HG03139 (cell line): ENCODE data around the gene SLC10A7.
A peak's percentile ranks its signal among the peaks of the same experiment; 100 is the strongest.
"Not testable (repeated sequence)": the region's sequence is repeated elsewhere in the genome, so short reads cannot be mapped to it uniquely, and the experiment has no call there.

Experiments
- ATAC-seq: cut with Tn5 transposase; IDR thresholded peaks from one replicate; pipeline ENCODE4 v1.9.1; 2021; ENCODE audit not compliant: unreplicated experiment

The SLC10A7 gene

DNA sequence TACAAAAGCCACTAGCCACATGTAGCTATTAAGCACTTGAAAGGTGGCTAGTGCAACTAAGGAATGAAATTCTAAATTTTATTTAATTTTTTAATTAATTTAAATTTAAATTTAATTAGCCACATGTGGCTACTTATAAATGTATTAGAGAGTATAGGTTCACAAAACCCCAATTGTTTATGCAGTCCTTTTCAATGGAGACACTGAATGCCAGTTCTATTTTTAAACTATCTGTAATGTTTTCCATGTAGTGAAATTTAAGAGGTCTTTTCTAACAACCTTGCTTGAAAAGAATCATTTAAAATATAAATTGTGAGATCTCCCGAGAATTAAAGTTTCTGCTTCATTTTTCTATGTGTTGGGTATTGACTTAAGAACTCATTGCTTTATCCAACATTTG, 154.4 kb downstream of the SLC10A7 start:
- no peak for ATAC-seq

DNA sequence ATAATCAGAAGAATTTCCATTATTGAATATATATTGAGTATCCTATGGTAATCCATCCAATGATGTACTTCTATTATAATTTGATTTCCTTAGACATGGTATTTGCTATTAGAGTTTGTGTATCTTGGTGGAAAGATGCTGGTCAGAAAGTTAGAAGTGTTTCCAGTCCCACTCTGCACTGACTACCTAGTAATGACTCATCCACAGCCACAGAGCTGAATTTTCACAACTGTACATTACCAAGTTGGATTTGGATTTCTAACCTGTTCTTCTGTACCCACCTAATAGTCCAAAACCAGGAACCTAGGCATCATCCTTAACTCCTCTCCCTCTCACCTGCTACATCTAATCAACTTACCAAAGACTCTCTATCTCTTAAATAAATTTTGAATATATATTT, 162.0 kb downstream of the SLC10A7 start:
- ATAC-seq: no peak

DNA sequence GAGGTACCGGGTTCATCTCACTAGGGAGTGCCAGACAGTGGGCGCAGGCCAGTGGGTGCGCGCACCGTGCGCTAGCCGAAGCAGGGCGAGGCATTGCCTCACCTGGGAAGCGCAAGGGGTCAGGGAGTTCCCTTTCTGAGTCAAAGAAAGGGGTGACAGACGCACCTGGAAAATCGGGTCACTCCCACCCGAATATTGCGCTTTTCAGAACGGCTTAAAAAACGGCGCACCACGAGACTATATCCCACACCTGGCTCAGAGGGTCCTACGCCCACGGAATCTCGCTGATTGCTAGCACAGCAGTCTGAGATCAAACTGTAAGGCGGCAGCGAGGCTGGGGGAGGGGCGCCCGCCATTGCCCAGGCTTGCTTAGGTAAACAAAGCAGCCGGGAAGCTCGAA, 171.6 kb downstream of the SLC10A7 start:
- not testable (repeated sequence) for ATAC-seq

DNA sequence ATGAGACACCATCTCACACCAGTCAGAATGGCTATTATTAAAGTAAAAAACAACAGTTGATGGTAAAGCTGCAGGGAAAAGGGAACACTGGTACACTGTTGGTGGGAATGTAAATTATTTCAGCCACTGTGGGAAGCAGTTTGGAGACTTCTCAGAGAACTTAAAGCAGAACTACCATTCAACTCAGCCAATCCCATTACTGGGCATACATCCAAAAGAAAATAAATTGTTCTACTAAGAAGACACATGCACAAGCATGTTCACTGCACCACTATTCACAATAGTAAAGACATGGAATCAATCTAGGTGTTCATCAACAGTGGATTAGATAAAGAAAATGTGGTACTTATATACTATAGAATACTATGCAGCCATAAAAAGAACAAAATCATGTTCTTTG, 172.4 kb downstream of the SLC10A7 start:
- ATAC-seq: no peak

DNA sequence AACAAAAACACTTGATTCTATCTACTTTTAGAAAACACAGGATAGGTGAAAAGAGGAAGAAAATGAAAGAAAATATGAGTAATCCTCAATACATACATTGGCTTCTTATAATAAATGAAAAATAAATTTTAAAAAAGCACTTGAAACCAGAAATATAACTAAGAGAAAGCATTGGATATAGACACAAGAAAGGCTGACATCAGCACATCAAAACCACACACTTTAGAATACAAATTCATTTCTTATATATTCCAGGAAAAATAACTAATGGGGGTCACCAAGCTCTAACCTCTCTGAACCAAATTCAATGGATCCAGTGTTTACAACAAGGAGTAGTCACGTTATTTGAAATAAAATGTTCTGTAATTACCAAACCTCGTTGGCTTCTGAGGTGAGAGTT, 173.9 kb downstream of the SLC10A7 start:
- ATAC-seq: no peak

DNA sequence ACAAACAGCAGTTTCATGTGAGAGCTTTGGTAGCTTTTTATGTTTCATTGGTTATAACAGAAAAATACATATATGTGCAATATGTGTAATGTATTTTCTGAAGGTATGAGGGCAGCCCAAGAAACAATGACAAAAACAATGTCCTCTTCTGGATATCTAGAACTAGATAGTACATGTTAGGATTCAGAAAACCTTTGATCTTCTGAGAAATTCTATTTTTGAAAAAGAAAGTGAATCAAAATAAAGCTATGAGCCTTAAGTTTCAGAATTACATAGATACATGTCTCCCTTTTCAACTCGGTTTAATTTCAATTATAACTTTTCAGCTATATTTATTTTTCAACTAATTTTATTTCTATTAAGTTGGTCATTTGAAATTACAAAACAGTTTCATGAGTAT, 175.5 kb downstream of the SLC10A7 start:
- ATAC-seq: no peak

DNA sequence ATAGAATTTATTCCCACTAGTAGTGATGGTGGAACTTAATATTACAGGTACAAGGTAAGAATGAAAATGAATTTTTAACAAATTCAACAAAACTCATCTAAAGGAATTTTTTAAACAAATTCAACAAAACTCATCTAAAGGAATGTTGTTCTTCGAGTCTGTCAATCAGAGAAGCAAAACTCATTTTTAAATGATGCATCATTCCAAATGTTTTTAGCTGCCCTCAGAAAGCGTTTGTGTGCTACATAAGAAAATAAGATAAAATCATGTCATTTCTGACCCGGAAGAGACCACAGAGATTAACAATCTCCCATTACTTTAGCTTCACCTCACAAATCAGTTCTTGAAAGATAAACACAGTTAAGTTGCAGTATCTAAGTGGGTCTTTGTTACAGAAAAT, 178.0 kb downstream of the SLC10A7 start:
- no peak for ATAC-seq

DNA sequence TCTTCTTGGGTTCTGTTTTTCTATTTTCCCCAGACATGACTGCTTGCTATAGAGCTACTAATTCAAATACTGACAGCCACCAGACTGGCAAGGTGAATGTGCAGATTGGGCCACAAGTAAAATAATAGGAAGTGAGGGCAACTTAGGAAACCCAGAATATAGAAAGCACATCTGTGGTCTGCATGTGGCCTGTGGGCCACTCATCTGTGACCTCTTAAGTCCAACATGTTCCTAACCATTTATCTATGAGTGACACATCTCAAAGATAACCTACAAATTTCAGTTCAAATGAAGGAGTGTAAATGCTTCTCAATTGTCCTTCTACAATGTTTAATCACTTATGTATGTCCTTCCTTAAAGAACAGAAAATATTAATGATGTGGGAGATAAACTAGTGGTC, 178.5 kb downstream of the SLC10A7 start:
- ATAC-seq: peak; percentile 80

DNA sequence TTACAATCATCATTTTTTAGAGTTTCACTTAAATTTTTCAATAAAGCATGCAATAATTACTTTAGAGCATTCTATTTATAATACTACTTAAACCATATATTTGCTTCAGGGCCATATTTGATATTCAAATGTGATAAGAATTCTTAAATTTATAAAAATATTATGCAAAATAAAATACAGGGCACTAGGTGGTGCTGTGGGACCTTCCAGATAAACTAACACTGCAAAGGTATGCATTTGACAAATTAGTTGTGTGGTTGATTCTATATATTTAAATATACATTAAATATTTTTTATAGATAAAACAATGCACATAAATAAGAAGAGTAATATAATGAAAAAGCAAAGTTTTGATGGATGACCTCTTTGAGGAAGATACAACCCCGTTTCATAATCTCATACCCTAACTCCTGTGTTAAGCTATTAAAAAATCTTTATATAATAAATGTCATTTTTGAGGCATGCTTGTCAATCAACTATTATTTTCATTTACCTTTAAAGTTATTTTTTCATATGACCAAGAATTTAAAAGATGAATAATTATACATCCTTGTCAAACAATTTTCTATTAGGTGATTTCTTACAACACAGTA, 179.0 kb downstream of the SLC10A7 start:
- ATAC-seq: no peak

DNA sequence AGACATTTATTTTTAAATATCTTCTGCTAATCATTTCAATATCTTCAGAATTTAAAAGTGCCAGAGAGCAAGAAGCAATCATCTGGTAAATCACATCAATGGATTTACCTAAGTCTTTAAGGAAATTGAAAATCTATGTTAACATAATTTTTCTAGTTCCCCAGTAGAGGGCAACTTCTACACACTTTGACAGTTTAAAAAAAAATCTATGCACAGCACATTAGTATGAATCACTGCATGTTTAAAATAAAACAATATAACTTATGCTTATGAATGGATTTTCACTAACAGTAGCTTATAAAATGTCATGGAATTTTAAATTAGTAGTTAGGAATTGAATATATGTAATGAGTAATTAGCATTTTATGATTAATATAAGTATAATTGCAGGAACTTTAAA, 180.9 kb downstream of the SLC10A7 start:
- no peak for ATAC-seq

DNA sequence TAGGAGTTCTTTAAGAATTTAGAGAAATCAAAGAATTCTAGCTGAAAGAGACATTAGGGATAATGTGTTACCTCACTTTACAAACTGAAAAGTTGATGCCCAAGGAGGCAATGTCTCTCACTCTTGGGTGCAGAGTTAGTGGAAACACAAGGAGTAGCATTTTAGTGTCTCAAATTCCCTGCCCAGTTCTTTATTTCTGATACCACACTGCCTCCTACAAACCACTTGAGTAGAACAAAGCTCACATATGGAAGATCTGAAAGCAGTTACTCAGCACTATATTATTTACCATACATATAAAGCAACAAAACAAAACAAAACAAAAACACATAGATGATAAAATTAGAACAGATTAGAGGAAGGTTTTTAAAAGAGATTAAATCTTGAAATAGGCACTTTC, 183.2 kb downstream of the SLC10A7 start:
- ATAC-seq: no peak

DNA sequence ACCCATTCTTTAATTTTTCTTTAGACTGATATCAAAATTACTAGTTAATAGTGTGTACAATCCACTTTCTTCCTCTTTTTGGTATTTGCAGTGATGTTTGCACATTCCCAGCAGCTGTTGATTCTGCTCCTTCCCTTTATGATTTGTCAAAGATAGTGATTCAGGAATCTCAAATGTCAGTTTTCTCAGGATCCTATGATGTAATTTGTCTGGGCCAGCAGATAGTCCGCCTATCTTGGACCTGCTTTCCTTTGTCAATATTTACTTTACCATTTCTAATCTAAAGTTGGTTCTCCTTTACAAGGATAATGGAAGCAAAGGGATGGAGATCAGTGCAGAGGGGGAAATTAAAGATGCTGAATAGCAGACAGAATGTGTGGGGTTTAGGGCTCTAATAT, 185.3 kb downstream of the SLC10A7 start:
- no peak for ATAC-seq

DNA sequence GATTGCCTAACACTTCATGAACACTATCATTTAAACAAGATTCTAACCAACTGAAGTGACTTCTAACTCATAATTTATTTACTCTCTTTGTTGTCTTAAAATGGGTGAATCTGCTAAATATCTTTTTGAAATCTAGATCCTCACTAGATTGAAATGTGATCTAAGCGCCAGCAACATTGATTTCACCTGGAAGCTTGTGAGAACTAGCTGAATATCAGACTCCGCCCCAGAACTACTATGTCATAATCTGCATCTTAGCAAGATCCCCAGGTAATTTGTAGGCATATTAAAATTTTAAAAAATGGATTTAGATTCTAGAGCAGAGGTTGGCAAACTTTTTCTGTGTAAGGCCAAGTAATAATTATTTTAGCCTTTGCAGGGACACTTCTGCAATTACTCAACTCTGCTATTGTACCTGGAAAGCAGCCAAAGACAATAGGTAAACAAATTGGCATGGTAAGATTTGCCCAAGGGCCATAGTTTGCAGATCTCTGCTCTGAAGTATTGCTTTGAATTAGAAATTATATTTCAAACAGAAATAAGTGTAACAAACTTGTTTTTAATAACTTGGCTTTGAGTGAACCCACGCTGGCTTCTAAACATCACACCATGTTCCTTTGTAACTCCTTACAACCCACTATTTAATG, 185.9 kb downstream of the SLC10A7 start:
- no peak for ATAC-seq

DNA sequence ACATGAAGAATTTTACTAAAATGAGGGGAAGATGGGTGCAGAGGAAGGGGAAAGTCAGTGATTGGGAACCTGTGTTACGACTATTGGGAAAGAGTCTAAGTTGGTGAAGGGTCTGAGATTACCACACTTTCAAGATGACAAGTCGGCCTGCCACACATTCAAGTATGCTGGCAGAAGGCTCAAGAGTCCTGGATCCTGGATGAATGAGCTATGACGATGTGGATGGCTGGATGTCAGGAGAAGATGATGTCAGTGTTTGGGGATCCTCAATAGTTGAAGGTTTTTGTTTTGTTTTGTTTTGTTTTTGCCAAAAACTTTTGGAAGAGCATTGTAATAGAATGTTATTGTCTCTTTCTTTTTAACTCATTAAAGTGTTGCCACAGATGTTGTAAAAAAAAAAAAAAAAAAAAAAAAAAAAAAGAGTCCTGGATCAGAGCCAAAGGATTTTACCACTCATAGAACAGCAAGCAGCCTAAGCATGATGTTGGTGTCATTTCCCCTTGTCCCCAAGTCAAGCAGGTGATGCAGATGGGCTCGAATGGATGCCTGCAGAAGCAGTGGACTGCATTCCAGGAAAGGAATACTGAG, 186.8 kb downstream of the SLC10A7 start:
- ATAC-seq: no peak

DNA sequence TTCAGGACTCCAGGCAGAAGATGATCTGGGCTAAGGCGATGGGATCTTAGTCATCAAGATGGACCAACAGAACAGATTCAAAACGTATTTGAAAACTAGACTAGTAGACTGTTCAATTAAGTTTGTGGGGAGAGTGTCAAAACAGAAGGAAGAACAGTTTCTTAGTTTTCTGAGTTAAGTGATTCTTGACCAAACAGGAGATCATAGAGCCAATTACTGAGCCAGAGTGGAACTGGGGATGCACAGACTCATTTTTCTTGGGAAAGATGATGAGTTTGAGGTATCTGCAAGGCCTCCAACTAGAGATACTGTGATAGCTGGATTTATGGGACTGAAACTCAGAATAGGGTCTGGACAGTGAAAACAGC, 187.9 kb downstream of the SLC10A7 start:
- no peak for ATAC-seq

DNA sequence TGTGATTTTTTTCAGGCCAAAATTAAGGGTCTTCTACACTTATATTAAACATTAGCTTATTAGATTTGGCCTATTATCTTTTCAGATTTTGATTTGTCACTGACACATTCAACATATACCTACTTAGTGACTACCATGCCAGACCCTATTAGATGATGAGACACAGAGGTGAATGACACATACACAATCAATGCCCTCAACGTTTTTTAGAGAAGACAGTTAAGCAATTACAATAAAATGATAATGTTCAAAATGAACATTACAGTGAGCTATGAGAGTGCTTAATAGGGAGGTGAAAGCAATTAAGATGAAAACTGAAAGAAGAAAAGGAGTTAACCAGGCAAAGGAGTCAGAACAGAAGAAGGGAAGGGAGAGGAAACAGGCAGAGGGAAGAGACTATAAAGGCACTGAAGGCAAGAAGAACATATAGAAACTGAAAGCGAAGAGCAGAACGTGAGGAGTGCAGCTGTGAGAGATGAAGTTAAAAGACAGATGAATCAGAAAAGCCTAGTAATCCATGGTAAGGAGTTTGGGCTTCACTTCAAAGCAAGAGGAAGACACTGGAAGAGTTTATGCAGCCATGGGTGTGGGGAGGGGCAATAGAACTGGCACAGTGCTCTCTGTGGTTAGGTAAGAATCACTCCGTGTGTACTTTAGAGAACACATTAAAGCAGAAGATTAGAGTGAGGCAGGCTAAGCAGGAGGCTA, 188.4 kb downstream of the SLC10A7 start:
- peak; percentile 96 for ATAC-seq

DNA sequence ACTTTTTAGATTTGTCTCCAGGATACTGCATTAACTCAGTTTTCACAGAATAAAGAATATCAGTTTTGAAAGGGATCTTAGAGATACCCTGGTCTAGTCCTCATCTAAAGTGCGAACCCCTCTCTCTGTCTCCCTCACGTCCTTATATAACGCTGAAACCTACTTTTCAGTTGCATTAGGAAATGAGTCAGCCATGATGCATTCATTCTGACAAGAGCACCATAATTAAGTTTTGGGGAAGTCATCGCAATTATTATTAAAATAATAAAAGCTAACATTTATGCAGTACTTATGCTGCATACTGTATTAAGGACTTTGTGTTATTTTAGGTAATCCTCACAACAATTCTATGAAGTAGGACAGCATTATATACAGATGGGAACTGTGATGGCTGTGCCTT, 191.3 kb downstream of the SLC10A7 start:
- ATAC-seq: no peak

DNA sequence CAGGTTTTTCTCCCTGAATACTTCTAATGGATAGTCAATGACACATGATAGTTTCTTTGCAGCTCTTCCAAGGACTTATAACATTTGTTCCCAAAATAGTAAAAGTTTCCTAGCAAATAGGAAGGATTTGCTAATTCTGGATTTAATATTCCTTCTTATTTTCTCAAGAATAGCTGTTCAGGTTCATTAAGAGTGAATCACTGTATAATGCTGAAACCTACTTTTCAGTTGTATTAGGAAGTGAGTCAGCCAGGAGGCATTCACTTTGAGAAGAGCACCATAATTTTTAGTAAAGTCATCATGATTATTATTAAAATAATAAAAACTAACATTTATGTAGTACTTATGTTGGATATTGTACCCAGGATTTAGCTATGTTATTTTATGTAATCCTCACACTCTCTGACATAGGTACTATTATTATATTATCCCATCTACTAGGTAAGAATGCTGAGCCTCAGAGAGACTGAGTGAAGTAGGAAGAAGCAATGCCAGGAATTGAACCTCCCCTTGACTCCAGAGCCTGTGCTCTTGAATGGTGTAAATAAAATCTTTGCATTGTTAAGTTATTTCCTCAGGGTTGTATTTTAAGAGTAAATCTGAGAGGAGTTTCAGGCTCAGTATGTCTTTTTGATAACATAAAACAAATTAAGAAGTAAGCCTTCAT, 192.6 kb downstream of the SLC10A7 start:
- no peak for ATAC-seq

DNA sequence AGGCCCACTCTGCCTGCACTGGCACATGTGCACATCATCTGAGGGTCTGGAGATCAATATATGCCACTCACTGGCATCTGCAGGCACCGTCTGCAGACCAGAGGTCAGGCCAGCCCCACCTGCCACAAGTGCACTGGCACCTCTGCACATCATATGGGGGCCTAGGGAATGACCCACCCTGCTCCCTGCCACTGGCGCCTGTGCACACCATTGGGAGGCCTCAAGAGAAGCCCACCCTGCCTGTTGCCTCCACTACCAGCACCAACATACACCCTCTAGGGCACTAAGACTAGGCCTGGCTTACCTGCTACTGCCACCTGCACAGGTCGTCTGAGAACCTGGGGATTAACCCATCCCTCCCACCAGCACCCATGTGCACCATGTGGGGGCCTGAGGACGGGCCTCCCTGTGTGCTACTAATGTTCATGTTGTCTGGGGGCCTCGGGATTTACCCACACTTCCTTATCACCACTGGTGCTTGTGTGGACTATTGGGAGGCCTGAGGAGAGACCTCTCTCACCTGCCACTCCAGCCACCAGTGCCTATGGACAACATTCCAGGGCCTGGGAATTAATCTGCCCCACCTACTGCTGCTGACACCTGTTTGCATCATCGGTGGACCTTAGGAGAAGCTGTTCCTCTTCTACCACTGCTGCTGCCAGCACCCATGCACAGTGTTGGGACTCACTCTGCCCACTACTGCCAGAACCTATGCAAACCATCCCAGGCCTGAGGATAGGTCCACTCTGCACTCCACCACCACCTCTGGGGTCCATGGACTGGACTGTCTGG, 193.7 kb downstream of the SLC10A7 start:
- ATAC-seq: no peak

DNA sequence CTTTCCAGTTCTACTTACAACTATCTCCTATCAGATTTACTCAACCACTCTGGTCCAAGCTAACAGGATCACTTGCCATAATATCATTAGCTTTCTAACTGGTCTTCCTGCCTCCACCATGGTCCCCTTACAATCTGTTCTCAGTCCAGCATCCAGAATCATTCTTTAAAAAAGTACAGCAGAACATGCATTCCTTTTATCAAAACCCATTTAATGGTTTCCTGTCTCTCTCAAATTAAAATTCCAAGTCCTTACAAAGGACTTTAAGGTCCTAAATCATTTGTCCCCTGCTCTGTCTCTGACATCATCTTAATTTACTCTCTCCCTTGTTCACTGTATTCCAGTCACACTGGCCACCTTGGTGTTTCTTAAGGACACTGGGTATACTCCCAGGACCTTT, 202.8 kb downstream of the SLC10A7 start:
- ATAC-seq: no peak

DNA sequence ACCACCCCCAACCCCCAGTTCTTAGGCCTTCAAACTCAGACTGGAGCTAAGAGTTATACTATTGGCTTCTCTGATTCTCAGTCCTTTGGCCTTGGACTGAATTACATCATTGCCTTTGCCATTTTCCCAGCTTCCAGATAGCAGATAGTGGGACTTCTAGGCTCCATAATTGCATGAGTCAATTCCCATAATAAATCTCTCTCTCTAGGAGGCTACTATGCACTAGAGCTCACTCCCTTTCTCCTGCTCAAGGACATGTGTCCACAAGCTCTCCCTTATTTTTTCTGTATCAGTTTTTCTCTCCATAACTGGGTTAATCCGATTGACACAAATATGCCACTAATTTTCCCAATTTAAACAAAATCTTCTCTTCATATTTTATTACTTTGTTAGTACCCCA, 204.0 kb downstream of the SLC10A7 start:
- no peak for ATAC-seq
